Endothelial cell (in vitro differentiated cells): ENCODE measurements around the gene KCNIP4. TPM values are rescaled to one million over a fixed set of nuclear protein-coding genes. Genes with fewer than 3 reads are reported as not detected.

Experiments used
- DNase-seq: peaks from one replicate; pipeline ENCODE4 v3.0.0; 2021; ENCODE audit warnings: low spot score
- H3K27ac Mint-ChIP-seq: one replicate; pipeline ENCODE4 v1.8.0; 2021; ENCODE audit warnings: mixed read lengths, inconsistent platforms; ENCODE audit not compliant: unreplicated experiment
- H3K27me3 Mint-ChIP-seq: one replicate; pipeline ENCODE4 v1.8.0; 2021; ENCODE audit warnings: mild to moderate bottlenecking, moderate library complexity, mixed read lengths, inconsistent platforms; ENCODE audit not compliant: unreplicated experiment
- H3K36me3 Mint-ChIP-seq: one replicate; pipeline ENCODE4 v1.8.0; 2021; ENCODE audit warnings: mild to moderate bottlenecking, low read depth, mixed read lengths, inconsistent platforms; ENCODE audit not compliant: unreplicated experiment
- H3K4me1 Mint-ChIP-seq: one replicate; pipeline ENCODE4 v1.8.0; 2021; ENCODE audit warnings: mild to moderate bottlenecking, mixed read lengths, inconsistent platforms; ENCODE audit not compliant: unreplicated experiment
- H3K4me3 Mint-ChIP-seq: one replicate; pipeline ENCODE4 v1.8.0; 2021; ENCODE audit warnings: mild to moderate bottlenecking, mixed read lengths, inconsistent platforms; ENCODE audit not compliant: unreplicated experiment
- H3K9me3 Mint-ChIP-seq: one replicate; pipeline ENCODE4 v1.8.0; 2021; ENCODE audit warnings: mixed read lengths, inconsistent platforms; ENCODE audit not compliant: unreplicated experiment
- total RNA-seq: library from RNA; stranded (reverse); fragmentation: NEBNext Ultra II Directional; extraction: Animal tissue kit (Norgen Biotek cat#: 25700); gene quantifications from one replicate; pipeline ENCODE4 v1.2.1, GENCODE V29; 2021; ENCODE audit not compliant: unreplicated experiment
- TF ChIP-seq, protein P1 (sequence below): fragments of 200-600 bp; sonication (generic); IDR thresholded peaks from one replicate; pipeline ENCODE4 v1.5.0; 2021; ENCODE audit warnings: antibody characterized with exemption; ENCODE audit not compliant: unreplicated experiment

The KCNIP4 gene
- total RNA-seq, 1 donor from 2014 or later = 0.31 TPM

DNA sequence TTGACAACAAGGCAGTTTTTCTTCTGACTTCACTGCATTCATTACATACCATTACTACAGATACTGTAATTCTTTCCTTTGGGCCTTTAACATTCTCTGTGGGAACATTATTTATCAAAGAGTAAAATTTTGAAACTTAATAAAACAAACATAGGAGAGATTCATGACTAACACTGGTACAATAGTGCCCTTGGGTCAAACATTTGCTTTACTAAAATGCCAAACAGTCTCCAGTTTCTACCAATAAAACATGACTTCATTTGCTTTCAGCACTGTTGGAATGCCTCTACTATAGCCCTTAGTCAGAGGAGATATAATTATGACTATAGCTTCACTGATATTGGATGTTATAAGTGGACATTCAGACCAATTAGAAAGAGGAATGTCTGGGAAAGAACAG is 766.9 kb downstream of the KCNIP4 start:
- Mint-ChIP-seq H3K9me3 (no peaks in the 10 kb centered on the region), H3K27ac (no peak overlapping the region), H3K27me3 (peaks cover 1% of the 10 kb centered on the region), H3K36me3 (no peaks in the 10 kb centered on the region), H3K4me1 (peaks cover 7% of the 10 kb centered on the region), H3K4me3 (no peak overlapping the region)
- no peak for DNase-seq
- TF ChIP-seq, protein P1, sequence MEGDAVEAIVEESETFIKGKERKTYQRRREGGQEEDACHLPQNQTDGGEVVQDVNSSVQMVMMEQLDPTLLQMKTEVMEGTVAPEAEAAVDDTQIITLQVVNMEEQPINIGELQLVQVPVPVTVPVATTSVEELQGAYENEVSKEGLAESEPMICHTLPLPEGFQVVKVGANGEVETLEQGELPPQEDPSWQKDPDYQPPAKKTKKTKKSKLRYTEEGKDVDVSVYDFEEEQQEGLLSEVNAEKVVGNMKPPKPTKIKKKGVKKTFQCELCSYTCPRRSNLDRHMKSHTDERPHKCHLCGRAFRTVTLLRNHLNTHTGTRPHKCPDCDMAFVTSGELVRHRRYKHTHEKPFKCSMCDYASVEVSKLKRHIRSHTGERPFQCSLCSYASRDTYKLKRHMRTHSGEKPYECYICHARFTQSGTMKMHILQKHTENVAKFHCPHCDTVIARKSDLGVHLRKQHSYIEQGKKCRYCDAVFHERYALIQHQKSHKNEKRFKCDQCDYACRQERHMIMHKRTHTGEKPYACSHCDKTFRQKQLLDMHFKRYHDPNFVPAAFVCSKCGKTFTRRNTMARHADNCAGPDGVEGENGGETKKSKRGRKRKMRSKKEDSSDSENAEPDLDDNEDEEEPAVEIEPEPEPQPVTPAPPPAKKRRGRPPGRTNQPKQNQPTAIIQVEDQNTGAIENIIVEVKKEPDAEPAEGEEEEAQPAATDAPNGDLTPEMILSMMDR = no peak

DNA sequence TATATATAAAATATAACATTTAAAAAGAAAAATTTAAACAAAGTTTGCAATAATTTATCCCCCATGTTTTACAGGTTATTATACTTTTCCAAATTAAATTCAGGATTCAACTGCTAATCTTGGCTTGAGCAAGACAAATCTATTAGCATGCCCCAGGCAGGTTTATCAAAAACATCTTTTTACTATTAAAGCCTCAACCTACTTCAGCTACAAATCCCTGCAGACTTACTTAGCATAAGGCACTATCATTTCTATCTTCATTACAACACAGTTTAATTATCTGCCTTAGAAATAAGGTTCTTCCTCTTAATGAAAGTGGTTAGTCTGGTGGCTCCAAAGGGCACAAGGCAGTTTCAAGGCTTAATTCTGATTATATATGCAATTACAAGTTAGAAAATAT is 770.7 kb downstream of the KCNIP4 start:
- no peak overlapping the region for H3K27ac Mint-ChIP-seq
- TF ChIP-seq, protein P1 = no peak
- no peak overlapping the region for H3K4me3 Mint-ChIP-seq
- H3K4me1 Mint-ChIP-seq = peaks cover 4% of the 10 kb centered on the region
- no peaks in the 10 kb centered on the region for H3K36me3 Mint-ChIP-seq
- no peaks in the 10 kb centered on the region for H3K27me3 Mint-ChIP-seq
- no peaks in the 10 kb centered on the region for H3K9me3 Mint-ChIP-seq
- no peak for DNase-seq

DNA sequence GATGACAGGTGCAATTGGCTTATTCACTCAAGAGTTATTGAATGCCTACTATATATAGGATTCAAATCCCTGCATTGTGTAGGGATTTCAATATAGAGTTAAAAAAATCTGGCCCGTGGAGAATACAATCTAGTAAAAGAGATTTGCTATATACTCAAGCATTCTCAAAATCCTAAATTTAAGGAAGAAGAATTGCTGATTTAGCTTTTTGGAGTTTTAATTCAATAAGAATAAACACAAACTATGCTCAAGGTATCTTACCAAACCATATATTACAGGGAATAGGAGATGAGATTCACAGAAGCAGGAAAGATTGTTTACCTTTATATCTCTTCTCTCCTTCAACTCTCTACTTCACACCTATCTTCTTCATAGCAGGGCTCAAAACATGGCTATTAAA is 771.5 kb downstream of the KCNIP4 start:
- no peaks in the 10 kb centered on the region for H3K27me3 Mint-ChIP-seq
- H3K36me3 Mint-ChIP-seq = no peaks in the 10 kb centered on the region
- no peak for DNase-seq
- H3K27ac Mint-ChIP-seq = no peak overlapping the region
- TF ChIP-seq, protein P1 = no peak
- no peak overlapping the region for H3K4me3 Mint-ChIP-seq
- no peaks in the 10 kb centered on the region for H3K4me1 Mint-ChIP-seq
- no peaks in the 10 kb centered on the region for H3K9me3 Mint-ChIP-seq

DNA sequence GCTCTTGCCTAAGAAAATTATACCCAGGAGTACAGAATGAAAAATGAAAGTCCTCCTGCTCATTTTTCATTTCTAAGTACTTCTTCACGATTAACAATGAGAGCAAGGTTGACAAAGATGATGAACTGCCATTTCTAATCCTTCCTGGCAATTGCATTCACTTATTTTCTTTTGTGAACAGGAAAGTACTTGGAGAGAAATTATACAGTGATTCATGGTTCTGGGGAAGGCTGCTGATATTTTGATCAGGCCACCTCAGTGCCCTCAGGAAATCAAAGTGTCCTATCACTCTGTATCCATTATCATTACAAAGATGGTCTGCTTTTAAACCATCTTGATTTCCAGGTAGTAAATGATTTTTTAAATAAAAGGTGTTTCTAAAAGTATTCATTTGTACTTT is 780.9 kb downstream of the KCNIP4 start:
- Mint-ChIP-seq H3K4me3 (no peak overlapping the region), H3K27me3 (no peaks in the 10 kb centered on the region), H3K27ac (no peak overlapping the region), H3K4me1 (no peaks in the 10 kb centered on the region), H3K36me3 (no peaks in the 10 kb centered on the region), H3K9me3 (no peaks in the 10 kb centered on the region)
- TF ChIP-seq, protein P1 = no peak
- no peak for DNase-seq

DNA sequence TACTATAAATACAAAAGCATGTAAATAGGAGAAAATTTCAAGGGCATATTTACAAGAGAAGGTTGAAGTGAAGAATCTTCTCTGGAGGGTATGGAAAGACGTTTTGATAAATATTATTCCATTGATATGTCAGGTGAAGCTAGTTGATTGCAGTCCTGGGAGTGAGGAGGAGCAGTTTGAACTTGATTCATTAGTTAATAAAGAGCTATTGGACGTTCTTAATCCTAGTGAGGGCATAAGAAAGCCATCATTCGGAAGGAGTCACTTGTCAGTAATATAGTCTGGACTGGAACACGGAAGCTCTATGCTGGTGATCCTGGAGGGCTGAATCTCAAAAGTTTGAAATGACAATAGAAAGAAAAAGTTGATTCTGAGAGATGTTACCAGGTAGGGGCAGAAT is 793.2 kb downstream of the KCNIP4 start:
- Mint-ChIP-seq H3K27me3 (no peaks in the 10 kb centered on the region), H3K36me3 (no peaks in the 10 kb centered on the region), H3K4me3 (no peak overlapping the region), H3K27ac (no peak overlapping the region), H3K9me3 (no peaks in the 10 kb centered on the region), H3K4me1 (no peaks in the 10 kb centered on the region)
- DNase-seq = no peak
- TF ChIP-seq, protein P1 = no peak
